IMR-90 (cell line): ENCODE measurements around the gene SUGCT.

Experiments
- BHLHE40 ChIP-seq: fragments of 150-350 bp; IDR thresholded peaks from 2 replicates; pipeline ENCODE4 v1.6.1; 2016; ENCODE audit warnings: mild to moderate bottlenecking, low read depth, low read length
- CEBPB ChIP-seq: IDR thresholded peaks from 2 replicates; pipeline ENCODE4 v1.6.1; 2012; ENCODE audit warnings: low read depth, low read length, improper control_type of control experiment
- CTCF ChIP-seq: conservative IDR thresholded peaks from 2 replicates; pipeline ENCODE4 v1.5.1; 2012; ENCODE audit warnings: mild to moderate bottlenecking, low read depth, low read length, improper control_type of control experiment
- FOS ChIP-seq: fragments of 150-350 bp; IDR thresholded peaks from 2 replicates; pipeline ENCODE4 v1.6.1; 2016; ENCODE audit warnings: low read depth, low read length
- MAFK ChIP-seq: IDR thresholded peaks from 2 replicates; pipeline ENCODE4 v1.6.1; 2012; ENCODE audit warnings: low read depth, low read length, improper control_type of control experiment
- MAZ ChIP-seq: IDR thresholded peaks from 2 replicates; pipeline ENCODE4 v1.6.1; 2012; ENCODE audit warnings: low read depth, mild to moderate bottlenecking, low read length, improper control_type of control experiment, moderate library complexity, borderline replicate concordance
- MXI1 ChIP-seq: IDR thresholded peaks from 2 replicates; pipeline ENCODE4 v1.6.1; 2012; ENCODE audit warnings: low read depth, mild to moderate bottlenecking, low read length, moderate library complexity, borderline replicate concordance
- NFE2L2 ChIP-seq: fragments of 150-350 bp; IDR thresholded peaks from 2 replicates; pipeline ENCODE4 v1.6.1; 2016; ENCODE audit warnings: low read depth, mild to moderate bottlenecking, low read length
- POLR2A ChIP-seq: IDR thresholded peaks from 2 replicates; pipeline ENCODE4 v1.6.1; 2012; ENCODE audit warnings: mild to moderate bottlenecking, low read depth, low read length
- RAD21 ChIP-seq: IDR thresholded peaks from 2 replicates; pipeline ENCODE4 v1.6.1; 2012; ENCODE audit warnings: low read length, improper control_type of control experiment
- RCOR1 ChIP-seq: IDR thresholded peaks from 2 replicates; pipeline ENCODE4 v1.6.1; 2012; ENCODE audit warnings: mild to moderate bottlenecking, low read length, improper control_type of control experiment; ENCODE audit not compliant: insufficient replicate concordance
- RFX5 ChIP-seq: IDR thresholded peaks from 2 replicates; pipeline ENCODE4 v1.8.0; 2012; ENCODE audit warnings: low read depth, mild to moderate bottlenecking, low read length, moderate library complexity
- SMC3 ChIP-seq: fragments of 150-350 bp; IDR thresholded peaks from 2 replicates; pipeline ENCODE4 v1.6.1; 2016; ENCODE audit warnings: low read depth, mild to moderate bottlenecking, antibody characterized with exemption, low read length, moderate library complexity
- USF2 ChIP-seq: fragments of 150-350 bp; IDR thresholded peaks from 2 replicates; pipeline ENCODE4 v1.6.1; 2017; ENCODE audit warnings: mild to moderate bottlenecking, antibody characterized with exemption, low read length, low read depth

- TF ChIP-seq CEBPB (no peak), CTCF (no peak), RFX5 (no peak), RCOR1 (no peak), POLR2A (no peak), SMC3 (no peak), USF2 (no peak), RAD21 (no peak), MXI1 (no peak), BHLHE40 (no peak), MAFK (no peak), MAZ (no peak), NFE2L2 (no peak), FOS (no peak)
These were observed 769.1 kb downstream of the SUGCT start for GRCh38 chr7:40903872-40904271.
